Measurements from ENCODE around the gene C2orf76. TPM values are rescaled to one million over a fixed set of nuclear protein-coding genes. Genes with fewer than 3 reads are reported as not detected.

The C2orf76 gene
- total RNA-seq, 4 donors from 2014 or later, result 6.8 to 32.4 (median 15.3) TPM

DNA sequence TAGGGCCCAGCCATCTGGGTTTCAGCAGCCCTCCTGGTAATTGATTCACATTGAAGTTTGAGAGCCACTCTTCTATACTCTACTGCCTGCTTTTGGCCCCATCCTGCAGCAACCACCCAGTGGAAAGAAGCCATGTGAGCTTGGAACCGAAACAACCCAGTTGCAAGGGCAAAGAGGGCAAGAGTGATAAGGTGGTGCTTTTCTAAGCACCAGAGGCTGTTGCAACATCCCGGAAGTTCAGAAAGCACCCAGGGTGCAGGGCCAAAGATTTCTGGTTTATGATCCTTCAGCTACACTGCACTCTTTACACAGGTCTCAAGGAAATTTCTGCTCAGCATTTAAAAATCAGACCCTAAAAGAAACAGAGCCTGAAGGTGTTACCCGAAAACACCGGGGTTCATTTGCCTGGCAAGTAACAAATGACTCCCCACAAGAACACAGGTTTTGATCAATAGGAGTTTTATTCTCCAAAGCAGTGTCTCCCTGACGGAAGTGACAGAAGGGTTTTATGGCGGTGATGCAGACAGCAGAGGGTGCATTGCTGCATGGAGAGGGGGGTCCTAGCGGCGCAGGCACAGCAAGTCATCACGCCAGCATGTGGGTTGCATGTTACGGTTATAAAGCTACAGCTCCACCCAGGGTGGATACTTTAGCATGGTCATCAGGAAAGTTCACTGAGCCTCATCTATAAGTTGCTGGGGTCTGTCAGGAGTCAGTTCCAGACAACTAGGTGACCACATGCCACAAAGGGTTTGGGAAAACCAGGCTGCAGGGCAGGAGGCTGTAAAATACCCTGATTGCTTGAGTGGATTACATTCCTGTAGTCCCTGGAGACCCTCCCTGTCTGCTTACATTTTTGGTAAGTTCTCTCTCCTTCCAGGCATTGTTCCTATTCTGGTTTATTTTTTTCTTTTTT lies 36.3 kb upstream of the C2orf76 start:
- TF ChIP-seq, protein P1, sequence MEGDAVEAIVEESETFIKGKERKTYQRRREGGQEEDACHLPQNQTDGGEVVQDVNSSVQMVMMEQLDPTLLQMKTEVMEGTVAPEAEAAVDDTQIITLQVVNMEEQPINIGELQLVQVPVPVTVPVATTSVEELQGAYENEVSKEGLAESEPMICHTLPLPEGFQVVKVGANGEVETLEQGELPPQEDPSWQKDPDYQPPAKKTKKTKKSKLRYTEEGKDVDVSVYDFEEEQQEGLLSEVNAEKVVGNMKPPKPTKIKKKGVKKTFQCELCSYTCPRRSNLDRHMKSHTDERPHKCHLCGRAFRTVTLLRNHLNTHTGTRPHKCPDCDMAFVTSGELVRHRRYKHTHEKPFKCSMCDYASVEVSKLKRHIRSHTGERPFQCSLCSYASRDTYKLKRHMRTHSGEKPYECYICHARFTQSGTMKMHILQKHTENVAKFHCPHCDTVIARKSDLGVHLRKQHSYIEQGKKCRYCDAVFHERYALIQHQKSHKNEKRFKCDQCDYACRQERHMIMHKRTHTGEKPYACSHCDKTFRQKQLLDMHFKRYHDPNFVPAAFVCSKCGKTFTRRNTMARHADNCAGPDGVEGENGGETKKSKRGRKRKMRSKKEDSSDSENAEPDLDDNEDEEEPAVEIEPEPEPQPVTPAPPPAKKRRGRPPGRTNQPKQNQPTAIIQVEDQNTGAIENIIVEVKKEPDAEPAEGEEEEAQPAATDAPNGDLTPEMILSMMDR (IDR thresholded peaks at IDR 0.05; ENCODE audit: low read depth), result no peak

DNA sequence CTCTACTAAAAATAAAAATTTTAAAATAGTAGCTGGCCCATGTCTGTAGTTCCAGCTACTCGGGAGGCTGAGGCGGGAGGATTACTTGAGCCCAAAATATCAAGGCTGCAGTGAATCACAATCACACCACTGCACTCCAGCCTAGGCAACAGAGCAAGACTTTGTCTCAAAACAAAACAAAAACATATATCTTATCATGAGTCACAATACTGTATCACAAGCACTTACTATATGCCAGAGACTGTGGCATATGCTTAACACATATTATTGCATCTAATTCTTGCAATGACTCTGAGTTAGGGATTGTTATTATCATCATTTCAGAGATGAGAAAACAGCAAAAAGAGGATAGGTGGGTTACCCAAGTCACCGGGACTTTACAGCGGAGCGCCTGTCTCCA lies 35.5 kb upstream of the C2orf76 start:
- TF ChIP-seq, protein P1 (IDR thresholded peaks at IDR 0.05; ENCODE audit: low read depth), result no peak

- TF ChIP-seq, protein P1 (IDR thresholded peaks at IDR 0.05; ENCODE audit: low read depth), result no peak
These were observed 30.6 kb upstream of the C2orf76 start for GRCh38 chr2:119397196-119397595.

GRCh38 chr2:119393971-119394748 lies 27.5 kb upstream of the C2orf76 start:
- TF ChIP-seq, protein P1 (IDR thresholded peaks at IDR 0.05; ENCODE audit: low read depth), result no peak

- TF ChIP-seq, protein P1 (IDR thresholded peaks at IDR 0.05; ENCODE audit: low read depth), result no peak
These were observed 23.1 kb upstream of the C2orf76 start for GRCh38 chr2:119389615-119390306.

GRCh38 chr2:119387381-119388129 lies 20.9 kb upstream of the C2orf76 start:
- TF ChIP-seq, protein P1 (IDR thresholded peaks at IDR 0.05; ENCODE audit: low read depth), result no peak
